Measurements from ENCODE around the gene LYRM1. TPM values are rescaled to one million over a fixed set of nuclear protein-coding genes. Genes with fewer than 3 reads are reported as not detected.

Gene LYRM1
- total and polyA plus RNA-seq, 2 of the 8 experiments (the other 6 are each of a cell fraction or from before 2014, with no cell fraction given), result 11.6 to 13.4 TPM

GRCh38 chr16:20906341-20907255, 6.0 kb downstream of the LYRM1 start (continued):
- TF ChIP-seq, protein P1, sequence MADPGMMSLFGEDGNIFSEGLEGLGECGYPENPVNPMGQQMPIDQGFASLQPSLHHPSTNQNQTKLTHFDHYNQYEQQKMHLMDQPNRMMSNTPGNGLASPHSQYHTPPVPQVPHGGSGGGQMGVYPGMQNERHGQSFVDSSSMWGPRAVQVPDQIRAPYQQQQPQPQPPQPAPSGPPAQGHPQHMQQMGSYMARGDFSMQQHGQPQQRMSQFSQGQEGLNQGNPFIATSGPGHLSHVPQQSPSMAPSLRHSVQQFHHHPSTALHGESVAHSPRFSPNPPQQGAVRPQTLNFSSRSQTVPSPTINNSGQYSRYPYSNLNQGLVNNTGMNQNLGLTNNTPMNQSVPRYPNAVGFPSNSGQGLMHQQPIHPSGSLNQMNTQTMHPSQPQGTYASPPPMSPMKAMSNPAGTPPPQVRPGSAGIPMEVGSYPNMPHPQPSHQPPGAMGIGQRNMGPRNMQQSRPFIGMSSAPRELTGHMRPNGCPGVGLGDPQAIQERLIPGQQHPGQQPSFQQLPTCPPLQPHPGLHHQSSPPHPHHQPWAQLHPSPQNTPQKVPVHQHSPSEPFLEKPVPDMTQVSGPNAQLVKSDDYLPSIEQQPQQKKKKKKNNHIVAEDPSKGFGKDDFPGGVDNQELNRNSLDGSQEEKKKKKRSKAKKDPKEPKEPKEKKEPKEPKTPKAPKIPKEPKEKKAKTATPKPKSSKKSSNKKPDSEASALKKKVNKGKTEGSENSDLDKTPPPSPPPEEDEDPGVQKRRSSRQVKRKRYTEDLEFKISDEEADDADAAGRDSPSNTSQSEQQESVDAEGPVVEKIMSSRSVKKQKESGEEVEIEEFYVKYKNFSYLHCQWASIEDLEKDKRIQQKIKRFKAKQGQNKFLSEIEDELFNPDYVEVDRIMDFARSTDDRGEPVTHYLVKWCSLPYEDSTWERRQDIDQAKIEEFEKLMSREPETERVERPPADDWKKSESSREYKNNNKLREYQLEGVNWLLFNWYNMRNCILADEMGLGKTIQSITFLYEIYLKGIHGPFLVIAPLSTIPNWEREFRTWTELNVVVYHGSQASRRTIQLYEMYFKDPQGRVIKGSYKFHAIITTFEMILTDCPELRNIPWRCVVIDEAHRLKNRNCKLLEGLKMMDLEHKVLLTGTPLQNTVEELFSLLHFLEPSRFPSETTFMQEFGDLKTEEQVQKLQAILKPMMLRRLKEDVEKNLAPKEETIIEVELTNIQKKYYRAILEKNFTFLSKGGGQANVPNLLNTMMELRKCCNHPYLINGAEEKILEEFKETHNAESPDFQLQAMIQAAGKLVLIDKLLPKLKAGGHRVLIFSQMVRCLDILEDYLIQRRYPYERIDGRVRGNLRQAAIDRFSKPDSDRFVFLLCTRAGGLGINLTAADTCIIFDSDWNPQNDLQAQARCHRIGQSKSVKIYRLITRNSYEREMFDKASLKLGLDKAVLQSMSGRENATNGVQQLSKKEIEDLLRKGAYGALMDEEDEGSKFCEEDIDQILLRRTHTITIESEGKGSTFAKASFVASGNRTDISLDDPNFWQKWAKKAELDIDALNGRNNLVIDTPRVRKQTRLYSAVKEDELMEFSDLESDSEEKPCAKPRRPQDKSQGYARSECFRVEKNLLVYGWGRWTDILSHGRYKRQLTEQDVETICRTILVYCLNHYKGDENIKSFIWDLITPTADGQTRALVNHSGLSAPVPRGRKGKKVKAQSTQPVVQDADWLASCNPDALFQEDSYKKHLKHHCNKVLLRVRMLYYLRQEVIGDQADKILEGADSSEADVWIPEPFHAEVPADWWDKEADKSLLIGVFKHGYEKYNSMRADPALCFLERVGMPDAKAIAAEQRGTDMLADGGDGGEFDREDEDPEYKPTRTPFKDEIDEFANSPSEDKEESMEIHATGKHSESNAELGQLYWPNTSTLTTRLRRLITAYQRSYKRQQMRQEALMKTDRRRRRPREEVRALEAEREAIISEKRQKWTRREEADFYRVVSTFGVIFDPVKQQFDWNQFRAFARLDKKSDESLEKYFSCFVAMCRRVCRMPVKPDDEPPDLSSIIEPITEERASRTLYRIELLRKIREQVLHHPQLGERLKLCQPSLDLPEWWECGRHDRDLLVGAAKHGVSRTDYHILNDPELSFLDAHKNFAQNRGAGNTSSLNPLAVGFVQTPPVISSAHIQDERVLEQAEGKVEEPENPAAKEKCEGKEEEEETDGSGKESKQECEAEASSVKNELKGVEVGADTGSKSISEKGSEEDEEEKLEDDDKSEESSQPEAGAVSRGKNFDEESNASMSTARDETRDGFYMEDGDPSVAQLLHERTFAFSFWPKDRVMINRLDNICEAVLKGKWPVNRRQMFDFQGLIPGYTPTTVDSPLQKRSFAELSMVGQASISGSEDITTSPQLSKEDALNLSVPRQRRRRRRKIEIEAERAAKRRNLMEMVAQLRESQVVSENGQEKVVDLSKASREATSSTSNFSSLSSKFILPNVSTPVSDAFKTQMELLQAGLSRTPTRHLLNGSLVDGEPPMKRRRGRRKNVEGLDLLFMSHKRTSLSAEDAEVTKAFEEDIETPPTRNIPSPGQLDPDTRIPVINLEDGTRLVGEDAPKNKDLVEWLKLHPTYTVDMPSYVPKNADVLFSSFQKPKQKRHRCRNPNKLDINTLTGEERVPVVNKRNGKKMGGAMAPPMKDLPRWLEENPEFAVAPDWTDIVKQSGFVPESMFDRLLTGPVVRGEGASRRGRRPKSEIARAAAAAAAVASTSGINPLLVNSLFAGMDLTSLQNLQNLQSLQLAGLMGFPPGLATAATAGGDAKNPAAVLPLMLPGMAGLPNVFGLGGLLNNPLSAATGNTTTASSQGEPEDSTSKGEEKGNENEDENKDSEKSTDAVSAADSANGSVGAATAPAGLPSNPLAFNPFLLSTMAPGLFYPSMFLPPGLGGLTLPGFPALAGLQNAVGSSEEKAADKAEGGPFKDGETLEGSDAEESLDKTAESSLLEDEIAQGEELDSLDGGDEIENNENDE (IDR thresholded peaks at IDR 0.05; ENCODE audit: insufficient replicate concordance, low read length), result no peak
- TF ChIP-seq JUN (IDR thresholded peaks at IDR 0.05; ENCODE audit: low read depth, low read length) (no peak), EZH2 (IDR thresholded peaks at IDR 0.05; ENCODE audit: low read depth, low read length, severe bottlenecking) (no peak), YY1 (IDR thresholded peaks at IDR 0.05; ENCODE audit: low read depth, low read length) (no peak), EGR1 (IDR thresholded peaks at IDR 0.05; ENCODE audit: borderline replicate concordance, low read depth, low read length) (no peak), CREB1 (IDR thresholded peaks at IDR 0.05) (no peak)
- TF ChIP-seq, protein P2, sequence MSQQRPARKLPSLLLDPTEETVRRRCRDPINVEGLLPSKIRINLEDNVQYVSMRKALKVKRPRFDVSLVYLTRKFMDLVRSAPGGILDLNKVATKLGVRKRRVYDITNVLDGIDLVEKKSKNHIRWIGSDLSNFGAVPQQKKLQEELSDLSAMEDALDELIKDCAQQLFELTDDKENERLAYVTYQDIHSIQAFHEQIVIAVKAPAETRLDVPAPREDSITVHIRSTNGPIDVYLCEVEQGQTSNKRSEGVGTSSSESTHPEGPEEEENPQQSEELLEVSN (IDR thresholded peaks at IDR 0.05), result no peak
